Right ventricle myocardium inferior (tissue), 1 donor: Measurements from ENCODE around the gene HAUS1. TPM values are rescaled to one million over a fixed set of nuclear protein-coding genes. Genes with fewer than 3 reads are reported as not detected.
A peak's percentile ranks its signal among the peaks of the same experiment; 100 is the strongest.

Experiments
- ATAC-seq: fragments of 200-7000 bp; cut with Tn5 transposase; one replicate; pipeline ENCODE4 v1.9.1; 2020; ENCODE audit warnings: mild to moderate bottlenecking, moderate library complexity
- DNase-seq: peaks from one replicate; pipeline ENCODE4 v3.0.0; 2021; ENCODE audit errors: missing footprints
- intact Hi-C: fragments of 100-400 bp; cut with DNase I; formaldehyde crosslinking; loops from one replicate; pipeline ENCODE4 v1.11.0; 2022
- long read RNA-seq: library from polyadenylated mRNA; unstranded; transcript quantifications from one replicate; pipeline ENCODE4 v2.0.0, GENCODE V29; 2021
- total RNA-seq: library from RNA; stranded (reverse); fragmentation: NEBNext Ultra II Directional; extraction: Animal tissue kit (Norgen Biotek cat#: 25700); gene quantifications from one replicate; pipeline ENCODE4 v1.2.1, GENCODE V29; 2021
- donor health status: DM: no; HTN: yes; CAD: no; lungs with severe emphysema.

The HAUS1 gene, protein sequence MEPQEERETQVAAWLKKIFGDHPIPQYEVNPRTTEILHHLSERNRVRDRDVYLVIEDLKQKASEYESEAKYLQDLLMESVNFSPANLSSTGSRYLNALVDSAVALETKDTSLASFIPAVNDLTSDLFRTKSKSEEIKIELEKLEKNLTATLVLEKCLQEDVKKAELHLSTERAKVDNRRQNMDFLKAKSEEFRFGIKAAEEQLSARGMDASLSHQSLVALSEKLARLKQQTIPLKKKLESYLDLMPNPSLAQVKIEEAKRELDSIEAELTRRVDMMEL
- total RNA-seq = 7.1 TPM
- long read RNA-seq, partial matches to known transcripts = 0 of 2 reads
- long read RNA-seq, other reads (novel, unspliced or antisense) = 0 of 2 reads

GRCh38 chr18:46104128-46104911, at the start of gene HAUS1:
HAUS1 (plus strand) TSS chr18:46104385; CDS start chr18:46104412, 27 bp downstream.
- intact Hi-C loops = no loop called here
- DNase-seq = peak; percentile 96
- ATAC-seq = peak; percentile 97

DNA sequence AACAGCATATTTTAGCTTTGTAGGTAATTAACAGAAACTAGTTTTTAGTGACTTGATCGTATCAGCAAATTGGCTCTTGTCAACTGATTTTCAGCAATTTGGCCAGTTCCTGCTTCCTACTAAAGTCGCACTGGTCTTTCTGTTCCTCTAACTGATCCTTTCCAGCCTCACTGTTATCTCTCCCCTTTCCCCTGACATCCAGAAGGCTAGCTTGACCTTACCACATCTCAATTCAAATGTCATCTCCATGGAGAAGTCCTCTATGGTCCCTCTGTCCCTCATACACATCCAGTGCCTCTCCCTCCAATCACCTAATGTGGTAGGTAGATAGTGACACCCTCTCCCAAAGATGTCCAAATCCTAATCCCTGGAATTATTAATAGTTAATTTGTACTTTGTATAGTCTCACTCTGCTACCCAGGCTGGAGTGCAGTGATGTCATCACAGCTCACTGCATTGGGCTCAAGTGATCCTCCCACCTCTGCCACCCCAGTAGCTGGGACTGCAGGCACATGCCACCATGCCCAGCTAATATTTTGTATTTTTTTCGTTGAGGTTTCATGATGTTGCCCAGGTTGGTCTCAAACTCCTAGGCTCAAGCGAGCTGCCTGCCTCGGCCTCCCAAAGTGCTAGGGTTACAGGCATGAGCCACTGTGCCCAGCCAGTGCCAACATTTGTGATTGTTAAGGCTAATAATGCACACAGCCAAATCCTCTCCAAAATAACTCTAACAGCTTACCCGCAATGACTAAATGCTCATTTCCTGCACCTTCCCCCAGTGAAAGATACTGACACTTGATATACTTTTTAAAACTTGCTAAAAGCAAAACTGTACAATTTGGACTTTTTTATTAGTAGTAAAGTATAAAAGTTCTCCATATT, 49.0 kb upstream of the HAUS1 start:
- intact Hi-C loops = no loop called here
- ATAC-seq (no peak), DNase-seq (no peak)

GRCh38 chr18:46055838-46056230, 48.4 kb upstream of the HAUS1 start:
- intact Hi-C loops = no loop called here
- DNase-seq (no peak), ATAC-seq (no peak)

DNA sequence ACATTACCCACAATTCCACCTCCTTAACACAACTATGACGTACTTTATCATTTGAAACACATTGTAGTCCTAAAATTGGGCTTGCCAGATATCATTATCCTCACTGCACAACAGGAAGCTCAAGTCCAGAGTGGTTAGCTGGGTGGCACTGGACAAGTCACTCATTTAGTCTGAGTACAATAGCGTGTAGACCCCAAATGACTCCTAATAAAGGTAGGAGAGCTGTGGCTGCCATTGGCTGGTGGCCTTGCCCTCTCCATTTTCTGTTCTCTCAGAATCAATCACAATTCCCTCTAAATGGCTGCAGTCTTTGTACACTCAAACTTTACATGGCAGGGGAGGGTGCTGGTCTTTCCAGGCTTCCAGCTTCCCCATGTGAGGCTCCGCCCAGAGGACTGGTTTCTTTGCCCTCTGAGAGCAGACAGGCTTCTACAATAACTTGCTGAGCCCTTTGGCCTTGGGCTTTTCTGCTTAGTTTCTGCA, 43.8 kb upstream of the HAUS1 start:
- ATAC-seq (no peak), DNase-seq (no peak)
- intact Hi-C loops = no loop called here

GRCh38 chr18:46061387-46061786, 42.8 kb upstream of the HAUS1 start:
- ATAC-seq = peak; percentile 37
- intact Hi-C loops = no loop called here
- DNase-seq = no peak

- intact Hi-C loops = no loop called here
- no peak for DNase-seq
- no peak for ATAC-seq
Observed at GRCh38 chr18:46061796-46062195, 42.4 kb upstream of the HAUS1 start.

GRCh38 chr18:46062781-46063180, 41.4 kb upstream of the HAUS1 start:
- ATAC-seq = no peak
- no peak for DNase-seq
- intact Hi-C loops = no loop called here

DNA sequence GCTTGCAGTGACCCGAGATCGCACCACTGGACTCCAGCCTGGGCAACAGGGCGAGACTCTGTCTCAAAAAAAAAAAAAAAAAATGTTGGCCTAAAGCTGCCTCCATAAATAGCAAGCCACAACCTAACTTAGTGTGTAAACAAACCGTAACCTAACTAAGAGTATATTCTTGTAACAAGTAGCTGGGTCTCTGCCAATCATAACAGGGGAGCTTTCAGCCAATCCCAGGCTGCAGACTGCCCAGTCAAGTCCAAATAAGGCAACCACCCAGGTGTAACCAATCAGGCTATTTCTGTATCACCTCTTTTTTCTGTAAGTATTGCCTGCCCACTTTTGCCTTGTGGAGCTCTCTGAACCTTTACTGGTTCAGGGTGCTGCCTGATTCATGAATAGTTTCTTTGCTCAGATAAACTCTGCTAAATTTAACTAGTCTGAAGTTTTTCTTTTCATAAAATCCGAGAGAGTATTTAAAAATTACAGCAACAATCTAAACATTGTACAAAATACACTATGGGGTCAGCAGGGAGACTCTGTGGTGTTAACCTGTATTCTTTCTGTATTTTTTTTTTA, 36.7 kb upstream of the HAUS1 start:
- DNase-seq (no peak), ATAC-seq (no peak)
- intact Hi-C loops = no loop called here

DNA sequence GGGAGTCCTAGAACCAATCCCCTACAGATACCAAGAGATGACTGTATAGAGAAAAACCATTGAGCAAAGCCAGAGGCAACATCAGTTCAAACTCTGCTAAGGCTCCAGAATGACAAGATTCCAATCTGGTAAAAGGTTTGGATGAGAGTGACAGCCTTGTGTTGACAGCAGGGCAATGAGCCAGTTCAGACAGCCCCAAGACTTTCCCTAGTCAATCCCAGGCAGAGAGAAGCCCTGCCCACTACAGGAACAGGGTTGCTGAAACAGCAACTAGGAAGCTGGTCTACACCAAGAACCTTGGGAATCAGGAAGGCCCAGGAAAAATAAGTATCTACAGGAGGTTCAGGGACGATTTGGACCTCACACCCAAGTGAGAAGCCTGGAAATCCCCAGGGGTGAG, 35.4 kb upstream of the HAUS1 start:
- no peak for DNase-seq
- intact Hi-C loops = no loop called here
- ATAC-seq = no peak

- intact Hi-C loops = no loop called here
- DNase-seq (no peak), ATAC-seq (no peak)
Observed at GRCh38 chr18:46069524-46069923, 34.7 kb upstream of the HAUS1 start.

DNA sequence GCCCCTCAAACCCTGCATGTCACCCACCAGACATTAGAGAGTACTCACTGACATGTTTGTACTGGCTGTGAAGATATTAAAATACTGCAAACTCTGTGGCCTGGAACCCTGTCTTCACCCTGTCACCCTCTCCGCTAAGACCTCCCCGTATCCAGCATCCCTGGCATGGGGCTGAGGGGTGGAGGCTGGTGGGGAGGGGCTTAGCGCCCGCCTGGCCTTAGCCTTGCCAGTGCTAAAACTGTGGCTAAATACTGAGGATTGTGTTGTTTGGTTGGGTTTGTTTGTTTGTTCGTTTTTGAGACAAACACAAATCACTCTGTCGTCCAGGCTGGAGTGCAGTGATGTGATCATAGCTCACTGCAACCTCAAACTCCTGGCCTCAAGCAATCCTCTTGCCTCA, 34.0 kb upstream of the HAUS1 start:
- ATAC-seq (no peak), DNase-seq (no peak)
- intact Hi-C loops = loop anchor here (5.0 kb wide), 3 partner anchors 103 to 403 kb away; partner anchors contain the start of gene EPG5

DNA sequence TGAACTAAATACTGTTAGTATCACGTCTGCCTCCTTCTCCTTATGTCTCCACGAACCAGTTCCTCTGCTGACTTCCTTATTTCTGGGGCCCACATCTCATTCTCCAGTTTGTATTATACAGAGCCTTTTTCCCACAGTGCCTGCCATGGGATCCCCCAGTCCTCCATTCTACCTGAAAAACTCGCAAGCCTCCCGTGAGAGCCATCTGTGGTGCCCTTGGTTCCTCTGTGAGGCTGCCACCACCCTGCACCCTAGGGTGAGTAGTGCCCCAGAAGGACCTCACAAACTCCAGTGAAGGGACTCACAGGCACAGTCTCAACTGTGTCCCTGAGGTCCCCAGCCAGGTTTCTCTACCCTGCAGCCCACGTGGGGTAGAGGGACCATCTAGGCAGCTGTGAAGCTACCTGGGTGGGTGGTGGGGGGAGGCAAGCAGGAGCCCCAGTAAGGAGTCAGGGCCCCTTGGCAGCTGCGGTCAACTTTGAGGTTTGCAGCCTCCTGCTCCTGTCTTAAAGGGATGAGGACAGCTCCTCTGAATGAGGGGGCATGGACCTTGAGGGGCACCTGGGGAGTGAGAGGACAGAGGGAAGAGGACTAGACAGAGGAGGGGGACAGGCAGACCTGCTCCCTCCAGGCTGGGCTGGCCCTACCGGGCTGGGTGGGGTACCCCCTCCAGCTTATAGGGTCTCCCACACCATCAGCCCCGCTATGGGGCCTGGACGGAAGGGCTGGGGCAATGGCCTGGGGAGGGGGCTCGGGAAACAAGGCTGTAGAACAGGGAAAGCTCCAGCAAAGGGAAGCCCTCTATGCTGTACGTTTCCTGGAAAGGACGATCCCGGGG, 33.2 kb upstream of the HAUS1 start:
- intact Hi-C loops = loop anchor here (5.0 kb wide), 3 partner anchors 104 to 404 kb away; partner anchors contain the start of gene EPG5
- DNase-seq (no peak), ATAC-seq (peak; percentile 12)

- peak; percentile 75 for ATAC-seq
- intact Hi-C loops = loop anchor here (5.0 kb wide), 3 partner anchors 105 to 405 kb away; partner anchors contain the start of gene EPG5
- DNase-seq = peak; percentile 93
Observed at GRCh38 chr18:46071653-46072375, 32.4 kb upstream of the HAUS1 start, which contains the start of gene PSTPIP2. PSTPIP2 (minus strand) TSS chr18:46072260; CDS start chr18:46072188, 72 bp downstream.

DNA sequence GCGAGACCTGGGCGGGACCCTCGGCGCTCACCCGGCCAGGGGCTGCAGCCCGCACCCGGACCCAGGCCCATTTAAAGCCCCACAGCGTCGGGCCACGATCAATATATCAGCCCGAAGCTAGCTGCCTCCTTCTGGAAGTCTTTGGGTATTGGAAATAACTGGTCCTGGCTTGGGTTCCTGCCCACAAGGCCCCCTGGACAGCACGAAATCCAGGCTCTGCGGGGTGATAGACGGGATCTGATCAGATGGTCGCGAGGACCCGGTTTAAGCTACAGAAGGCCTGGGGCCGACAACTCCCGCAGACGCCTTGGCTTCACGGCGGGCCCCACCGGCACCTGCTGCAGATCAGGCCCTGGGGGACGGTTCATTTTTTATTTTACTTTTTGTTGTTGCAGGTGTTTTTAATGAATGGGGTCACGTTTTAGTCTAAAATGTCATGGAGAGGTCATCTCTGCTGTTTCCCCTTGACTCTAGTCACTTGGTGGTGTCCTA, 31.8 kb upstream of the HAUS1 start:
- DNase-seq (peak; percentile 50), ATAC-seq (no peak)
- intact Hi-C loops = loop anchor here (5.0 kb wide), 3 partner anchors 105 to 405 kb away; partner anchors contain the start of gene EPG5

GRCh38 chr18:46072959-46073358, 31.2 kb upstream of the HAUS1 start:
- no peak for ATAC-seq
- intact Hi-C loops = loop anchor here (5.0 kb wide), 3 partner anchors 106 to 406 kb away; partner anchors contain the start of gene EPG5
- DNase-seq = peak; percentile 31

GRCh38 chr18:46073474-46074331, 30.5 kb upstream of the HAUS1 start:
- intact Hi-C loops = loop anchor here (5.0 kb wide), 3 partner anchors 106 to 406 kb away; partner anchors contain the start of gene EPG5
- ATAC-seq = peak; percentile 39
- DNase-seq = no peak
